Fibroblast of skin of back (primary cell): ENCODE data around the gene CFAP77.
"Not testable (repeated sequence)": the region's sequence is repeated elsewhere in the genome, so short reads cannot be mapped to it uniquely, and the experiment has no call there.

Experiments used
- DNase-seq: peaks from one replicate; pipeline ENCODE4 v3.0.0-alpha.2; 2013

Gene CFAP77

GRCh38 chr9:132552041-132552440 is 142.0 kb downstream of the CFAP77 start:
- DNase-seq = no peak

GRCh38 chr9:132554755-132555154 is 144.7 kb downstream of the CFAP77 start:
- DNase-seq = no peak

GRCh38 chr9:132555528-132555927 is 145.5 kb downstream of the CFAP77 start:
- DNase-seq = no peak

- DNase-seq = no peak
Observed at GRCh38 chr9:132556235-132556634, 146.2 kb downstream of the CFAP77 start.

GRCh38 chr9:132556714-132557113 is 146.7 kb downstream of the CFAP77 start:
- no peak for DNase-seq

GRCh38 chr9:132557159-132557558 is 147.1 kb downstream of the CFAP77 start:
- DNase-seq = no peak

- DNase-seq = no peak
Observed at GRCh38 chr9:132559711-132560110, 149.7 kb downstream of the CFAP77 start.

- DNase-seq = no peak
Observed at GRCh38 chr9:132560616-132561202, 150.7 kb downstream of the CFAP77 start.

- DNase-seq = no peak
Observed at GRCh38 chr9:132562306-132562573, 152.2 kb downstream of the CFAP77 start.

- no peak for DNase-seq
Observed at GRCh38 chr9:132564526-132564925, 154.5 kb downstream of the CFAP77 start.

- DNase-seq = not testable (repeated sequence)
Observed at GRCh38 chr9:132568787-132569186, 158.8 kb downstream of the CFAP77 start.

GRCh38 chr9:132571806-132572600 is 162.0 kb downstream of the CFAP77 start:
- DNase-seq = no peak

GRCh38 chr9:132572921-132573320 is 162.9 kb downstream of the CFAP77 start:
- DNase-seq = peak; percentile 43

- peak; percentile 75 for DNase-seq
Observed at GRCh38 chr9:132575005-132575609, 165.1 kb downstream of the CFAP77 start.

- DNase-seq = no peak
Observed at GRCh38 chr9:132575811-132576210, 165.8 kb downstream of the CFAP77 start.

- no peak for DNase-seq
Observed at GRCh38 chr9:132577119-132577518, 167.1 kb downstream of the CFAP77 start.

- no peak for DNase-seq
Observed at GRCh38 chr9:132578367-132578932, 168.4 kb downstream of the CFAP77 start.

GRCh38 chr9:132579427-132579798 is 169.4 kb downstream of the CFAP77 start:
- DNase-seq = no peak

- no peak for DNase-seq
Observed at GRCh38 chr9:132582276-132582785, 172.3 kb downstream of the CFAP77 start, which contains the start of gene BARHL1. Gene BARHL1 (plus strand): TSS chr9:132582606. CDS start chr9:132582798, 192 bp downstream.

GRCh38 chr9:132582786-132583583 is 173.0 kb downstream of the CFAP77 start:
- DNase-seq = no peak

- DNase-seq = no peak
Observed at GRCh38 chr9:132583584-132584304, 173.7 kb downstream of the CFAP77 start.
